ENCODE data around the gene CHML. TPM values are rescaled to one million over a fixed set of nuclear protein-coding genes. Genes with fewer than 3 reads are reported as not detected.

Gene CHML
- total and polyA plus RNA-seq, 2 of the 8 experiments (the other 6 are each of a cell fraction or from before 2014, with no cell fraction given), result 11.5 to 82.4 TPM

DNA sequence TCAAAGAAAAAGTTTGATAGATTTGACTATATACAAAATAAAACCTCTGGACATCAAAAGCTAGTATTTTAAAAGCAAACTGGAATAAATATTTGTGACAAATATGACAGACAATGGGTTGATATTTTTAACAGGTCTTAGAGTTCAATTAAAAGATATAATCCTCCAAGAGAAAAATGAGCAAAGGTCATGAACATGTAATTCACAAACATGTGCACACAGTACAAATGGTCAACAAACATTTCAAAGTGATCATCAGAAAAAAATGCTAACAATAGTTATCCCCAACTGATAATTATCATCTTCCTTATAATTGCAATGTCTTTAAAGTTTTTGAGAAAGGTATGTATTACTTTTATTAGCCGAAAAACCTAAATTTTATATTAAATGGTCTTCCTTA is 43.9 kb upstream of the CHML start:
- H2BK120ac ChIP-seq (replicated peaks; ENCODE audit: low read depth, low read length), result no peak overlapping the region
- no peaks in the 10 kb centered on the region for H3K27me3 ChIP-seq (replicated peaks in 1 of 4; ENCODE audit: control insufficient read depth in 3 of 4, extremely low read depth in 1 of 4, insufficient read depth in 3 of 4, low read length in 3 of 4)
- H3K4me3 ChIP-seq (ENCODE audit: extremely low read depth in 1 of 4, insufficient read depth in 2 of 4, low read depth in 3 of 4, low read length in 4 of 4), result no peak overlapping the region
- H3K18ac ChIP-seq (ENCODE audit: extremely low read depth, low read length), result no peak overlapping the region
- no peaks in the 10 kb centered on the region for H3K36me3 ChIP-seq (ENCODE audit: control insufficient read depth in 2 of 4, insufficient read depth in 4 of 4, low read length in 3 of 4)
- POLR2A ChIA-PET (ENCODE audit: partially characterized antibody), result no interaction called here
- no peak overlapping the region for H3K27ac ChIP-seq (ENCODE audit: low read depth, low read length)
- no peaks in the 10 kb centered on the region for H3K9me3 ChIP-seq (ENCODE audit: insufficient read depth in 2 of 2, low read depth in 1 of 2, low read length in 1 of 2)
- H3K14ac ChIP-seq (ENCODE audit: insufficient read length), result no peak overlapping the region
- WGBS, 2 experiments (ENCODE audit: extremely low coverage in 1 of 2, insufficient coverage in 1 of 2, insufficient read length in 1 of 2, insufficient replicate concordance in 2 of 2, low coverage in 1 of 2, low lambda C conversion rate in 2 of 2, missing lambda C conversion rate in 1 of 2), result 91% methylated on average over 1 of the region's 1 CpG; no CpG with 5 or more reads in 1 of the 2 experiments
- H4K5ac ChIP-seq (ENCODE audit: insufficient read length, low read depth, low read length), result no peak overlapping the region
- no peak overlapping the region for H2BK12ac ChIP-seq (ENCODE audit: low read depth, low read length)
- no peak overlapping the region for H2AFZ ChIP-seq (ENCODE audit: low read length)
- H3K9ac ChIP-seq (replicated peaks in 1 of 4; ENCODE audit: extremely low read depth in 1 of 4, low read depth in 3 of 4, low read length in 3 of 4), result no peak overlapping the region
- no peak for FAIRE-seq
- no peak for DNase-seq (ENCODE audit: low read depth in 1 of 2, low spot score in 2 of 2)
- H2BK20ac ChIP-seq (ENCODE audit: low read length), result no peak overlapping the region
- H3K79me1 ChIP-seq (ENCODE audit: low read depth, low read length), result no peaks in the 10 kb centered on the region
- no peaks in the 10 kb centered on the region for H4K20me1 ChIP-seq (replicated peaks in 1 of 2; ENCODE audit: control insufficient read depth in 1 of 2, insufficient read depth in 2 of 2, low read length in 2 of 2)
- H4K8ac ChIP-seq (ENCODE audit: extremely low read depth, insufficient read depth, low read length), result no peak overlapping the region
- H3K4ac ChIP-seq (replicated peaks; ENCODE audit: insufficient read length, low read depth, low read length), result no peak overlapping the region
- no peak overlapping the region for H3K4me2 ChIP-seq (ENCODE audit: insufficient read depth in 1 of 2, low read depth in 2 of 2, low read length in 2 of 2)
- H3K79me2 ChIP-seq (ENCODE audit: control insufficient read depth in 1 of 2, insufficient read depth in 2 of 2, low read length in 2 of 2), result no peaks in the 10 kb centered on the region
- CTCF ChIA-PET (ENCODE audit: partially characterized antibody), result interaction anchor here (1.3 kb wide), 1 partner anchor 141 kb away, joined by 3 read pairs; no protein-coding TSS in a partner anchor
- H2BK15ac ChIP-seq (ENCODE audit: low read length), result no peak overlapping the region
- no peak overlapping the region for H4K91ac ChIP-seq (replicated peaks; ENCODE audit: insufficient read length, low read length)
- no peak overlapping the region for H3K56ac ChIP-seq (replicated peaks; ENCODE audit: insufficient read length, low read depth, low read length)
- H3K4me1 ChIP-seq (replicated peaks in 1 of 4; ENCODE audit: control insufficient read depth in 3 of 4, insufficient read depth in 4 of 4, low read length in 3 of 4), result no peaks in the 10 kb centered on the region
- no peak overlapping the region for H3K23ac ChIP-seq (ENCODE audit: insufficient read length)
- H2AK5ac ChIP-seq (ENCODE audit: low read depth, low read length), result no peak overlapping the region
- no peak overlapping the region for H2BK5ac ChIP-seq (ENCODE audit: low read depth, low read length)
- H3K23me2 ChIP-seq (ENCODE audit: low read depth, low read length), result no peaks in the 10 kb centered on the region
- TF ChIP-seq EZH2 (IDR thresholded peaks at IDR 0.05; ENCODE audit: low read depth, low read length, severe bottlenecking), result no peak
- no peak for TF ChIP-seq BCL11A (IDR thresholded peaks at IDR 0.05; ENCODE audit: low read depth in 2 of 2, low read length in 2 of 2)
- no peak for TF ChIP-seq NRF1 (IDR thresholded peaks at IDR 0.05; ENCODE audit: low read depth, low read length)
- TF ChIP-seq, protein P1, sequence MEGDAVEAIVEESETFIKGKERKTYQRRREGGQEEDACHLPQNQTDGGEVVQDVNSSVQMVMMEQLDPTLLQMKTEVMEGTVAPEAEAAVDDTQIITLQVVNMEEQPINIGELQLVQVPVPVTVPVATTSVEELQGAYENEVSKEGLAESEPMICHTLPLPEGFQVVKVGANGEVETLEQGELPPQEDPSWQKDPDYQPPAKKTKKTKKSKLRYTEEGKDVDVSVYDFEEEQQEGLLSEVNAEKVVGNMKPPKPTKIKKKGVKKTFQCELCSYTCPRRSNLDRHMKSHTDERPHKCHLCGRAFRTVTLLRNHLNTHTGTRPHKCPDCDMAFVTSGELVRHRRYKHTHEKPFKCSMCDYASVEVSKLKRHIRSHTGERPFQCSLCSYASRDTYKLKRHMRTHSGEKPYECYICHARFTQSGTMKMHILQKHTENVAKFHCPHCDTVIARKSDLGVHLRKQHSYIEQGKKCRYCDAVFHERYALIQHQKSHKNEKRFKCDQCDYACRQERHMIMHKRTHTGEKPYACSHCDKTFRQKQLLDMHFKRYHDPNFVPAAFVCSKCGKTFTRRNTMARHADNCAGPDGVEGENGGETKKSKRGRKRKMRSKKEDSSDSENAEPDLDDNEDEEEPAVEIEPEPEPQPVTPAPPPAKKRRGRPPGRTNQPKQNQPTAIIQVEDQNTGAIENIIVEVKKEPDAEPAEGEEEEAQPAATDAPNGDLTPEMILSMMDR (IDR thresholded peaks at IDR 0.05; ENCODE audit: control extremely low read depth in 1 of 3, insufficient read depth in 1 of 3, low read depth in 1 of 3, low read length in 3 of 3), result no peak
- TF ChIP-seq CREB1 (IDR thresholded peaks at IDR 0.05), result no peak
- TF ChIP-seq GTF2F1 (IDR thresholded peaks at IDR 0.05; ENCODE audit: borderline replicate concordance, low read depth, low read length), result no peak
- TF ChIP-seq TBP (IDR thresholded peaks at IDR 0.05; ENCODE audit: low read depth, low read length), result no peak
- no peak for TF ChIP-seq KDM1A (IDR thresholded peaks at IDR 0.05; ENCODE audit: borderline replicate concordance, low read length)
- no peak for TF ChIP-seq TEAD4 (IDR thresholded peaks at IDR 0.05; ENCODE audit: low read depth, low read length)
- no peak for TF ChIP-seq SAP30 (IDR thresholded peaks at IDR 0.05; ENCODE audit: insufficient read depth, insufficient replicate concordance, low read length)
- no peak for TF ChIP-seq BRCA1 (IDR thresholded peaks at IDR 0.05; ENCODE audit: low read depth, low read length)

Data from H1 (cell line).